ENCODE data around the gene CGREF1. TPM values are rescaled to one million over a fixed set of nuclear protein-coding genes. Genes with fewer than 3 reads are reported as not detected.
A peak's percentile ranks its signal among the peaks of the same experiment; 100 is the strongest.

Gene CGREF1
- total and polyA plus RNA-seq, 3 donors from 2014 or later: 6.6 to 11.1 (median 7.4) TPM

- 45 to 53% methylated on average over 23 to 33 of the region's 33 CpGs for WGBS, 2 donors
- intact Hi-C loops (cut with DNase I; ENCODE audit: low total_unique reads): no loop called here
- H3K4me3 ChIP-seq: peak overlapping the region; percentile 95 to 100
- DNase-seq: no peak
- H3K4me1 ChIP-seq: peaks cover 11% of the 10 kb centered on the region
- no peaks in the 10 kb centered on the region for H3K36me3 ChIP-seq (ENCODE audit: low read depth, missing control alignments)
- H3K27ac ChIP-seq: peak overlapping the region in 1 of 2 donors; percentile 22
- no peaks in the 10 kb centered on the region for H3K27me3 ChIP-seq
- H3K9me3 ChIP-seq: no peaks in the 10 kb centered on the region
- TF ChIP-seq POLR2A (IDR thresholded peaks at IDR 0.05): no peak
- no peak for TF ChIP-seq CTCF (IDR thresholded peaks at IDR 0.05)
Observed at GRCh38 chr2:27134781-27135477, 16.0 kb upstream of the CGREF1 start.

- 0 to 2% methylated on average over 9 to 68 of the region's 86 CpGs for WGBS, 2 donors
- H3K27me3 ChIP-seq: no peaks in the 10 kb centered on the region
- H3K36me3 ChIP-seq (ENCODE audit: low read depth, missing control alignments): no peaks in the 10 kb centered on the region
- H3K4me1 ChIP-seq: peaks cover 11% of the 10 kb centered on the region
- H3K27ac ChIP-seq: peak within 1 kb of the TSS; percentile 85 to 94
- no peaks in the 10 kb centered on the region for H3K9me3 ChIP-seq
- peak; percentile 95 for DNase-seq
- intact Hi-C loops (cut with DNase I; ENCODE audit: low total_unique reads): no loop called here
- TF ChIP-seq CTCF (IDR thresholded peaks at IDR 0.05): peak in 1 of 3 experiments; percentile 7
- TF ChIP-seq POLR2A (IDR thresholded peaks at IDR 0.05): peak; percentile 74
- peak within 1 kb of the TSS; percentile 95 to 100 for H3K4me3 ChIP-seq
Observed at GRCh38 chr2:27133905-27134780, 15.2 kb upstream of the CGREF1 start, which contains the start of gene PREB. Gene PREB, minus strand, starts transcription at chr2:27134636. Its CDS starts 215 bp downstream, at chr2:27134421.

- DNase-seq: no peak
- Histone ChIP-seq H3K36me3 (ENCODE audit: low read depth, missing control alignments) (no peaks in the 10 kb centered on the region), H3K4me1 (peaks cover 11% of the 10 kb centered on the region), H3K27ac (peak overlapping the region; percentile 85 to 94), H3K9me3 (no peaks in the 10 kb centered on the region), H3K27me3 (no peaks in the 10 kb centered on the region), H3K4me3 (peak overlapping the region; percentile 95 to 100)
- no peak for TF ChIP-seq CTCF (IDR thresholded peaks at IDR 0.05)
- TF ChIP-seq POLR2A (IDR thresholded peaks at IDR 0.05): no peak
- intact Hi-C loops (cut with DNase I; ENCODE audit: low total_unique reads): no loop called here
- 12 to 26% methylated on average over 12 to 14 of the region's 14 CpGs for WGBS, 2 donors
Observed at GRCh38 chr2:27133195-27133875, 14.4 kb upstream of the CGREF1 start.

- H3K36me3 ChIP-seq (ENCODE audit: low read depth, missing control alignments): no peaks in the 10 kb centered on the region
- TF ChIP-seq CTCF (IDR thresholded peaks at IDR 0.05) (no peak), POLR2A (IDR thresholded peaks at IDR 0.05) (no peak)
- peaks cover 11% of the 10 kb centered on the region for H3K4me1 ChIP-seq
- no peak for DNase-seq
- WGBS, 2 donors: 83 to 84% methylated on average over 8 to 11 of the region's 11 CpGs
- intact Hi-C loops (cut with DNase I; ENCODE audit: low total_unique reads): no loop called here
- H3K4me3 ChIP-seq: no peak overlapping the region
- no peaks in the 10 kb centered on the region for H3K27me3 ChIP-seq
- H3K27ac ChIP-seq: no peak overlapping the region
- no peaks in the 10 kb centered on the region for H3K9me3 ChIP-seq
Observed at GRCh38 chr2:27131429-27131828, 12.5 kb upstream of the CGREF1 start.
